C4-2B (cell line): ENCODE results near the gene EHBP1.

Experiments
- H3K27ac ChIP-seq: fragments of 450-650 bp; 2 replicates; pipeline ENCODE4 v1.5.1; 2017
- CTCF ChIP-seq: fragments of 450-650 bp; conservative IDR thresholded peaks from 2 replicates; pipeline ENCODE4 v1.5.1; 2017; ENCODE audit warnings: mild to moderate bottlenecking
- ZFX ChIP-seq: fragments of 450-650 bp; IDR thresholded peaks from 2 replicates; pipeline ENCODE4 v1.6.1; 2017

The EHBP1 gene

GRCh38 chr2:63050334-63051041 is 345.0 kb downstream of the EHBP1 start, which contains the start of gene OTX1:
TSS of gene OTX1 (plus strand) at chr2:63050830. CDS start at chr2:63052991, 2,161 bp downstream.
- H3K27ac ChIP-seq = peak within 1 kb of the TSS; percentile 80
- TF ChIP-seq ZFX (peak; percentile 31; the same call in 1 of the 2 replicates), CTCF (no peak)

GRCh38 chr2:63051042-63051794 is 345.7 kb downstream of the EHBP1 start:
- peak overlapping the region; percentile 80 for H3K27ac ChIP-seq
- no peak for TF ChIP-seq ZFX
- TF ChIP-seq CTCF = no peak

GRCh38 chr2:63051795-63052333 is 346.4 kb downstream of the EHBP1 start:
- TF ChIP-seq ZFX (no peak), CTCF (no peak)
- peak overlapping the region; percentile 80; the same call in 1 of the 2 replicates for H3K27ac ChIP-seq

GRCh38 chr2:63052411-63053080 is 347.0 kb downstream of the EHBP1 start:
- no peak for TF ChIP-seq ZFX
- TF ChIP-seq CTCF = no peak
- H3K27ac ChIP-seq = no peak overlapping the region

- TF ChIP-seq ZFX = no peak
- no peak for TF ChIP-seq CTCF
- no peak overlapping the region for H3K27ac ChIP-seq
Measured at GRCh38 chr2:63053081-63053888, 347.8 kb downstream of the EHBP1 start.

GRCh38 chr2:63053889-63054602 is 348.5 kb downstream of the EHBP1 start:
- TF ChIP-seq CTCF (no peak), ZFX (no peak)
- H3K27ac ChIP-seq = no peak overlapping the region
